HTR-8/SVneo (cell line): ENCODE data around the gene LPAR5.

ENCODE experiments used
- DNase-seq: peaks from one replicate; pipeline ENCODE4 v3.0.0; 2011; ENCODE audit warnings: low spot score, mixed read lengths; ENCODE audit not compliant: insufficient read length
- FAIRE-seq: peaks from 2 replicates; lab custom pipeline; 2011; peaks lifted over from hg19 to GRCh38; lab: Jason Lieb, UNC

LPAR5 gene

GRCh38 chr12:6569312-6569711, 66.4 kb downstream of the LPAR5 start:
- DNase-seq (no peak), FAIRE-seq (no peak)
